ENCODE data around the gene IDI1. TPM values are rescaled to one million over a fixed set of nuclear protein-coding genes. Genes with fewer than 3 reads are reported as not detected.
"Not testable (repeated sequence)": the region's sequence is repeated elsewhere in the genome, so short reads cannot be mapped to it uniquely, and the experiment has no call there.

The IDI1 gene
- total RNA-seq, 1 experiment from 2014 or later = 150 TPM

- DNase-seq = peak; percentile 45
- Histone ChIP-seq H3K9ac (ENCODE audit: low read length) (no peak overlapping the region), H3K9me2 (replicated peaks; ENCODE audit: insufficient read depth, low read length) (no peaks in the 10 kb centered on the region), H3K4me2 (ENCODE audit: low read depth, low read length, poor library complexity, severe bottlenecking) (no peak overlapping the region), H2AFZ (ENCODE audit: low read length) (no peak overlapping the region), H3K79me2 (ENCODE audit: low read length) (peaks cover 24% of the 10 kb centered on the region), H3K9me3 (ENCODE audit: low read length) (no peaks in the 10 kb centered on the region), H3K4me3 (ENCODE audit: low read length) (no peak overlapping the region), H3K27ac (ENCODE audit: low read length) (no peak overlapping the region), H3K4me1 (ENCODE audit: low read length) (no peaks in the 10 kb centered on the region), H4K20me1 (ENCODE audit: insufficient read depth, low read depth, low read length) (no peaks in the 10 kb centered on the region), H3K36me3 (ENCODE audit: insufficient read depth, low read length) (peaks cover 3% of the 10 kb centered on the region; the same call in 1 of the 2 replicates), H3K27me3 (ENCODE audit: low read length) (no peaks in the 10 kb centered on the region)
Observed at GRCh38 chr10:1074052-1074747, 25.3 kb upstream of the IDI1 start.

- no peaks in the 10 kb centered on the region for H4K20me1 ChIP-seq (ENCODE audit: insufficient read depth, low read depth, low read length)
- peaks cover 3% of the 10 kb centered on the region; the same call in 1 of the 2 replicates for H3K36me3 ChIP-seq (ENCODE audit: insufficient read depth, low read length)
- no peak overlapping the region for H3K9ac ChIP-seq (ENCODE audit: low read length)
- H3K4me3 ChIP-seq (ENCODE audit: low read length) = no peak overlapping the region
- H2AFZ ChIP-seq (ENCODE audit: low read length) = no peak overlapping the region
- no peak overlapping the region for H3K4me2 ChIP-seq (ENCODE audit: low read depth, low read length, poor library complexity, severe bottlenecking)
- peaks cover 23% of the 10 kb centered on the region for H3K4me1 ChIP-seq (ENCODE audit: low read length)
- H3K9me2 ChIP-seq (replicated peaks; ENCODE audit: insufficient read depth, low read length) = no peaks in the 10 kb centered on the region
- H3K79me2 ChIP-seq (ENCODE audit: low read length) = peaks cover 35% of the 10 kb centered on the region
- no peaks in the 10 kb centered on the region for H3K9me3 ChIP-seq (ENCODE audit: low read length)
- DNase-seq = no peak
- H3K27me3 ChIP-seq (ENCODE audit: low read length) = no peaks in the 10 kb centered on the region
- H3K27ac ChIP-seq (ENCODE audit: low read length) = no peak overlapping the region
Observed at GRCh38 chr10:1070919-1071318, 22.0 kb upstream of the IDI1 start.

- Histone ChIP-seq H3K4me2 (ENCODE audit: low read depth, low read length, poor library complexity, severe bottlenecking) (no peak overlapping the region), H3K4me3 (ENCODE audit: low read length) (no peak overlapping the region), H3K79me2 (ENCODE audit: low read length) (peaks cover 34% of the 10 kb centered on the region), H3K9ac (ENCODE audit: low read length) (no peak overlapping the region), H2AFZ (ENCODE audit: low read length) (no peak overlapping the region), H3K9me3 (ENCODE audit: low read length) (no peaks in the 10 kb centered on the region), H3K27ac (ENCODE audit: low read length) (no peak overlapping the region), H3K36me3 (ENCODE audit: insufficient read depth, low read length) (peaks cover 3% of the 10 kb centered on the region; the same call in 1 of the 2 replicates), H3K27me3 (ENCODE audit: low read length) (no peaks in the 10 kb centered on the region), H3K9me2 (replicated peaks; ENCODE audit: insufficient read depth, low read length) (no peaks in the 10 kb centered on the region), H3K4me1 (ENCODE audit: low read length) (peaks cover 37% of the 10 kb centered on the region), H4K20me1 (ENCODE audit: insufficient read depth, low read depth, low read length) (no peaks in the 10 kb centered on the region)
- no peak for DNase-seq
Observed at GRCh38 chr10:1068380-1069361, 19.8 kb upstream of the IDI1 start.

GRCh38 chr10:1066734-1067133, 17.8 kb upstream of the IDI1 start:
- H3K9me2 ChIP-seq (replicated peaks; ENCODE audit: insufficient read depth, low read length); H3K36me3 ChIP-seq (ENCODE audit: insufficient read depth, low read length); DNase-seq; H3K9me3 ChIP-seq (ENCODE audit: low read length); H3K9ac ChIP-seq (ENCODE audit: low read length); H3K4me3 ChIP-seq (ENCODE audit: low read length); H3K27ac ChIP-seq (ENCODE audit: low read length); H4K20me1 ChIP-seq (ENCODE audit: insufficient read depth, low read depth, low read length); H2AFZ ChIP-seq (ENCODE audit: low read length); H3K27me3 ChIP-seq (ENCODE audit: low read length): not testable (repeated sequence)
- Histone ChIP-seq H3K79me2 (ENCODE audit: low read length) (peaks cover 48% of the 10 kb centered on the region), H3K4me1 (ENCODE audit: low read length) (peaks cover 40% of the 10 kb centered on the region), H3K4me2 (ENCODE audit: low read depth, low read length, poor library complexity, severe bottlenecking) (peak overlapping the region; percentile 46)

GRCh38 chr10:1064964-1065247, 16.0 kb upstream of the IDI1 start:
- H2AFZ ChIP-seq (ENCODE audit: low read length) = no peak overlapping the region
- no peaks in the 10 kb centered on the region for H3K36me3 ChIP-seq (ENCODE audit: insufficient read depth, low read length)
- H3K79me2 ChIP-seq (ENCODE audit: low read length) = peaks cover 53% of the 10 kb centered on the region
- no peaks in the 10 kb centered on the region for H3K9me2 ChIP-seq (replicated peaks; ENCODE audit: insufficient read depth, low read length)
- H3K9ac ChIP-seq (ENCODE audit: low read length) = no peak overlapping the region
- DNase-seq = no peak
- no peaks in the 10 kb centered on the region for H3K9me3 ChIP-seq (ENCODE audit: low read length)
- no peak overlapping the region for H3K4me3 ChIP-seq (ENCODE audit: low read length)
- H3K27ac ChIP-seq (ENCODE audit: low read length) = no peak overlapping the region
- peaks cover 8% of the 10 kb centered on the region for H4K20me1 ChIP-seq (ENCODE audit: insufficient read depth, low read depth, low read length)
- H3K4me2 ChIP-seq (ENCODE audit: low read depth, low read length, poor library complexity, severe bottlenecking) = no peak overlapping the region
- H3K4me1 ChIP-seq (ENCODE audit: low read length) = peaks cover 45% of the 10 kb centered on the region
- no peaks in the 10 kb centered on the region for H3K27me3 ChIP-seq (ENCODE audit: low read length)

- Histone ChIP-seq H4K20me1 (ENCODE audit: insufficient read depth, low read depth, low read length) (peaks cover 12% of the 10 kb centered on the region), H3K4me3 (ENCODE audit: low read length) (no peak overlapping the region), H3K27me3 (ENCODE audit: low read length) (no peaks in the 10 kb centered on the region), H3K9me3 (ENCODE audit: low read length) (no peaks in the 10 kb centered on the region), H3K9me2 (replicated peaks; ENCODE audit: insufficient read depth, low read length) (no peaks in the 10 kb centered on the region), H3K27ac (ENCODE audit: low read length) (no peak overlapping the region), H3K4me1 (ENCODE audit: low read length) (peaks cover 46% of the 10 kb centered on the region), H2AFZ (ENCODE audit: low read length) (no peak overlapping the region), H3K36me3 (ENCODE audit: insufficient read depth, low read length) (peaks cover 4% of the 10 kb centered on the region), H3K9ac (ENCODE audit: low read length) (no peak overlapping the region), H3K79me2 (ENCODE audit: low read length) (peaks cover 56% of the 10 kb centered on the region), H3K4me2 (ENCODE audit: low read depth, low read length, poor library complexity, severe bottlenecking) (no peak overlapping the region)
- no peak for DNase-seq
Observed at GRCh38 chr10:1063232-1063865, 14.4 kb upstream of the IDI1 start.

- H3K9ac ChIP-seq (ENCODE audit: low read length) = no peak overlapping the region
- no peaks in the 10 kb centered on the region for H3K9me2 ChIP-seq (replicated peaks; ENCODE audit: insufficient read depth, low read length)
- H3K9me3 ChIP-seq (ENCODE audit: low read length) = no peaks in the 10 kb centered on the region
- H3K36me3 ChIP-seq (ENCODE audit: insufficient read depth, low read length) = peaks cover 5% of the 10 kb centered on the region
- peaks cover 49% of the 10 kb centered on the region for H3K4me1 ChIP-seq (ENCODE audit: low read length)
- H3K27me3 ChIP-seq (ENCODE audit: low read length) = no peaks in the 10 kb centered on the region
- H3K4me3 ChIP-seq (ENCODE audit: low read length) = no peak overlapping the region
- H3K4me2 ChIP-seq (ENCODE audit: low read depth, low read length, poor library complexity, severe bottlenecking) = no peak overlapping the region
- no peak overlapping the region for H2AFZ ChIP-seq (ENCODE audit: low read length)
- peaks cover 63% of the 10 kb centered on the region for H3K79me2 ChIP-seq (ENCODE audit: low read length)
- no peak overlapping the region for H3K27ac ChIP-seq (ENCODE audit: low read length)
- DNase-seq = no peak
- H4K20me1 ChIP-seq (ENCODE audit: insufficient read depth, low read depth, low read length) = peaks cover 18% of the 10 kb centered on the region
Observed at GRCh38 chr10:1061930-1062774, 13.2 kb upstream of the IDI1 start.
